GM18505 (cell line): Measurements from ENCODE around the gene GLYATL1.
A peak's percentile ranks its signal among the peaks of the same experiment; 100 is the strongest.

Source experiments
- ATAC-seq: cut with Tn5 transposase; IDR thresholded peaks from one replicate; pipeline ENCODE4 v1.9.1; 2021; ENCODE audit not compliant: unreplicated experiment
- POLR2A ChIP-seq: IDR thresholded peaks from 4 replicates; pipeline ENCODE4 v1.6.1; 2011; ENCODE audit warnings: borderline replicate concordance; ENCODE audit not compliant: insufficient read depth, insufficient read length; ENCODE audit errors: extremely low read depth

GLYATL1 gene

GRCh38 chr11:58934945-58935513 lies 4.3 kb upstream of the GLYATL1 start:
- no peak for TF ChIP-seq POLR2A
- no peak for ATAC-seq

GRCh38 chr11:58938398-58938797 lies 890 bp upstream of the GLYATL1 start:
- no peak for TF ChIP-seq POLR2A
- ATAC-seq: no peak

- no peak for ATAC-seq
- no peak for TF ChIP-seq POLR2A
Measured at GRCh38 chr11:58940028-58940427, 740 bp downstream of the GLYATL1 start.

GRCh38 chr11:58941838-58942237 lies 2.5 kb downstream of the GLYATL1 start:
- no peak for ATAC-seq
- no peak for TF ChIP-seq POLR2A

- ATAC-seq: no peak
- no peak for TF ChIP-seq POLR2A
Measured at GRCh38 chr11:58945663-58946062, 6.4 kb downstream of the GLYATL1 start.

- no peak for ATAC-seq
- no peak for TF ChIP-seq POLR2A
Measured at GRCh38 chr11:58949184-58949583, 9.9 kb downstream of the GLYATL1 start.

- TF ChIP-seq POLR2A: no peak
- peak; percentile 30 for ATAC-seq
Measured at GRCh38 chr11:58957922-58958321, 18.6 kb downstream of the GLYATL1 start.

- no peak for TF ChIP-seq POLR2A
- ATAC-seq: peak; percentile 74
Measured at GRCh38 chr11:58958500-58958899, 19.2 kb downstream of the GLYATL1 start.

- no peak for TF ChIP-seq POLR2A
- no peak for ATAC-seq
Measured at GRCh38 chr11:58963551-58964104, 24.3 kb downstream of the GLYATL1 start.

GRCh38 chr11:58965246-58965985 lies 26.1 kb downstream of the GLYATL1 start:
- no peak for ATAC-seq

GRCh38 chr11:58968251-58968711 lies 29.0 kb downstream of the GLYATL1 start:
- no peak for TF ChIP-seq POLR2A
- no peak for ATAC-seq

More at GRCh38 chr11:58965246-58965985, 26.1 kb downstream of the GLYATL1 start:
- TF ChIP-seq POLR2A: no peak

GRCh38 chr11:58977470-58977869 lies 38.2 kb downstream of the GLYATL1 start:
- no peak for TF ChIP-seq POLR2A
- no peak for ATAC-seq

GRCh38 chr11:58979222-58979621 lies 39.9 kb downstream of the GLYATL1 start:
- no peak for TF ChIP-seq POLR2A
- ATAC-seq: no peak
